Gastroesophageal sphincter (tissue), 4 donors: ENCODE results near the gene IGLL5. TPM values are rescaled to one million over a fixed set of nuclear protein-coding genes. Genes with fewer than 3 reads are reported as not detected.

ENCODE experiments used
- ATAC-seq: fragments of 150-250 bp; one replicate; pipeline ENCODE4 v1.9.1; 2016; ENCODE audit warnings: mild to moderate bottlenecking, moderate library complexity
- H3K27ac ChIP-seq, 4 donors: fragments of 200-600 bp; sonication (generic) in 3 of 4; 1 replicate in 3 of 4; 2 replicates in 1 of 4; pipeline ENCODE4 v1.5.1; 2016 to 2019
- H3K27me3 ChIP-seq: fragments of 200-600 bp; sonication (generic); one replicate; pipeline ENCODE4 v1.5.1; 2019
- H3K36me3 ChIP-seq, 2 donors: fragments of 200-600 bp; sonication (generic); one replicate each; pipeline ENCODE4 v1.5.1; 2019; ENCODE audit warnings: control low read depth in 1 of 2
- H3K4me1 ChIP-seq, 3 donors: fragments of 200-600 bp; sonication (generic); 1 replicate in 2 of 3; 2 replicates in 1 of 3; pipeline ENCODE4 v1.5.1; 2016 to 2019; ENCODE audit warnings: control low read depth in 2 of 3
- H3K4me3 ChIP-seq, 2 donors: fragments of 200-600 bp; sonication (generic); one replicate each; pipeline ENCODE4 v1.5.1; 2019; ENCODE audit warnings: mild to moderate bottlenecking in 1 of 2, moderate library complexity in 1 of 2
- H3K9me3 ChIP-seq, 3 donors: fragments of 200-600 bp; sonication (generic); one replicate each; pipeline ENCODE4 v1.5.1; 2017 to 2019; ENCODE audit warnings: control low read depth in 2 of 3
- CTCF ChIP-seq, 4 experiments: fragments of 200-600 bp in 2 of 4; fragments of 450-650 bp in 2 of 4; sonication (generic) in 1 of 4; IDR thresholded peaks; one replicate each; pipeline ENCODE4 v1.5.1; 2017 to 2019; ENCODE audit warnings: antibody characterized with exemption in 4 of 4, mild to moderate bottlenecking in 2 of 4, moderate library complexity in 2 of 4
- EP300 ChIP-seq: sonication (generic); formaldehyde crosslinking; IDR thresholded peaks from one replicate; pipeline ENCODE4 v1.6.1; 2017; ENCODE audit warnings: antibody characterized with exemption, mild to moderate bottlenecking
- POLR2A ChIP-seq, 2 donors: fragments of 450-650 bp; IDR thresholded peaks; one replicate each; pipeline ENCODE4 v1.6.1; 2017; ENCODE audit warnings: antibody characterized with exemption in 2 of 2, mild to moderate bottlenecking in 2 of 2, moderate library complexity in 1 of 2
- POLR2AphosphoS5 ChIP-seq: sonication (generic); formaldehyde crosslinking; IDR thresholded peaks from one replicate; pipeline ENCODE4 v1.6.1; 2017; ENCODE audit warnings: antibody characterized with exemption
- WGBS, 2 donors: methylation state at CpG; one replicate each; pipeline ENCODE4 v1.1.5; 2018; ENCODE audit warnings: low coverage in 1 of 2; 5-methylcytosine and 5-hydroxymethylcytosine counted together
- total RNA-seq, 4 donors: library from RNA; depleted of rRNA; stranded (reverse); fragments of >200 nt; gene quantifications; one replicate each; pipeline ENCODE4 v1.1.0, GENCODE V29; 2016

The IGLL5 gene
- total RNA-seq, 4 donors from 2014 or later, result 4.1 TPM; not detected in 3

GRCh38 chr22:22867996-22868715 is 19.5 kb upstream of the IGLL5 start:
- TF ChIP-seq CTCF (IDR thresholded peaks at IDR 0.05) (no peak), POLR2AphosphoS5 (no peak)

GRCh38 chr22:22870577-22871404 is 16.8 kb upstream of the IGLL5 start:
- no peak for ATAC-seq
- Histone ChIP-seq H3K4me3 (no peak overlapping the region), H3K36me3 (no peaks in the 10 kb centered on the region), H3K4me1 (peaks cover 0 to 8% (median 0%) of the 10 kb centered on the region in 3 donors), H3K9me3 (peaks cover 0 to 14% (median 0%) of the 10 kb centered on the region in 3 donors), H3K27me3 (peaks cover 63% of the 10 kb centered on the region), H3K27ac (no peak overlapping the region)
- no peak for TF ChIP-seq EP300
- WGBS, 2 donors, result 71 to 83% methylated on average over 5 to 7 of the region's 8 CpGs

More at GRCh38 chr22:22867996-22868715, 19.5 kb upstream of the IGLL5 start:
- H3K27me3 ChIP-seq, result peaks cover 54% of the 10 kb centered on the region
- no peaks in the 10 kb centered on the region for H3K36me3 ChIP-seq
- ATAC-seq, result no peak
- 66 to 83% methylated on average over 1 to 4 of the region's 6 CpGs for WGBS, 2 donors
- peaks cover 0 to 11% (median 0%) of the 10 kb centered on the region in 3 donors for H3K4me1 ChIP-seq
- no peak overlapping the region for H3K4me3 ChIP-seq
- no peaks in the 10 kb centered on the region for H3K9me3 ChIP-seq
- H3K27ac ChIP-seq, result no peak overlapping the region

- TF ChIP-seq POLR2A (IDR thresholded peaks at IDR 0.05), result no peak
- no peak for TF ChIP-seq EP300
- TF ChIP-seq CTCF (IDR thresholded peaks at IDR 0.05), result no peak
- TF ChIP-seq POLR2AphosphoS5, result no peak
- 100% methylated on average over 1 of the region's 10 CpGs for WGBS, 2 donors
- no peaks in the 10 kb centered on the region for H3K36me3 ChIP-seq
- no peak for ATAC-seq
- H3K27me3 ChIP-seq, result peaks cover 57% of the 10 kb centered on the region
- no peak overlapping the region for H3K27ac ChIP-seq
- H3K4me1 ChIP-seq, result peaks cover 0 to 3% (median 0%) of the 10 kb centered on the region in 3 donors
- no peak overlapping the region for H3K4me3 ChIP-seq
- H3K9me3 ChIP-seq, result peaks cover 0 to 14% (median 0%) of the 10 kb centered on the region in 3 donors
Measured at GRCh38 chr22:22871536-22872278, 15.9 kb upstream of the IGLL5 start.

- WGBS, 2 donors, result 67 to 81% methylated on average over 3 to 4 of the region's 8 CpGs
- no peak for TF ChIP-seq CTCF (IDR thresholded peaks at IDR 0.05)
- TF ChIP-seq POLR2AphosphoS5, result no peak
- peaks cover 54% of the 10 kb centered on the region for H3K27me3 ChIP-seq
- no peak overlapping the region for H3K27ac ChIP-seq
- ATAC-seq, result no peak
- no peaks in the 10 kb centered on the region for H3K36me3 ChIP-seq
- no peak overlapping the region for H3K4me3 ChIP-seq
- no peaks in the 10 kb centered on the region for H3K4me1 ChIP-seq
- H3K9me3 ChIP-seq, result peaks cover 0 to 14% (median 0%) of the 10 kb centered on the region in 3 donors
Measured at GRCh38 chr22:22872722-22873708, 14.6 kb upstream of the IGLL5 start.
